PC-3 (cell line): ENCODE data around the gene AGTPBP1. TPM values are rescaled to one million over a fixed set of nuclear protein-coding genes. Genes with fewer than 3 reads are reported as not detected.

ENCODE experiments used
- ATAC-seq: fragments of 200-7000 bp; cut with Tn5 transposase; 2 replicates; pipeline ENCODE4 v1.9.1; 2020; ENCODE audit warnings: mild to moderate bottlenecking, moderate library complexity
- BruUV-seq: library from RNA; stranded (reverse); fragments of 400-500 nt; replicated peaks from 2 replicates; lab custom pipeline; 2021; lab: Mats Ljungman, UMichigan
- CTCF ChIA-PET: fragments of 300-600 bp; sonication (Branson Sonifier 250); formaldehyde crosslinking; loops from one replicate; lab custom pipeline; 2022; ENCODE audit warnings: antibody characterized with exemption; lab: Charles Lee
- POLR2A ChIA-PET: fragments of 300-600 bp; sonication (Branson Sonifier 250); formaldehyde crosslinking; loops from one replicate; lab custom pipeline; 2022; ENCODE audit warnings: antibody characterized with exemption; ENCODE audit not compliant: unreplicated experiment; lab: Charles Lee
- DNase-seq: peaks from one replicate; pipeline ENCODE4 v3.0.0-alpha.2; 2015
- H2AFZ ChIP-seq: fragments of 300-600 bp; sonication (generic); 2 replicates; pipeline ENCODE4 v1.6.0; 2016; ENCODE audit warnings: antibody characterized with exemption, low read length
- H3F3A ChIP-seq: fragments of 300-600 bp; sonication (generic); one replicate; pipeline ENCODE4 v1.6.0; 2017; ENCODE audit warnings: antibody characterized with exemption, low read length, control low read depth, mild to moderate bottlenecking; ENCODE audit not compliant: unreplicated experiment
- H3K27ac ChIP-seq: fragments of 300-600 bp; sonication (generic); 2 replicates; pipeline ENCODE4 v1.5.1; 2016; ENCODE audit warnings: mild to moderate bottlenecking, low read length
- H3K27me3 ChIP-seq: fragments of 300-600 bp; sonication (generic); 2 replicates; pipeline ENCODE4 v1.6.1; 2016; ENCODE audit warnings: low read length, mixed read lengths
- H3K36me3 ChIP-seq: fragments of 300-600 bp; sonication (generic); 2 replicates; pipeline ENCODE4 v1.6.1; 2016; ENCODE audit warnings: low read depth, mixed run types, low read length, mixed read lengths
- H3K4me1 ChIP-seq: fragments of 300-600 bp; sonication (generic); 2 replicates; pipeline ENCODE4 v1.5.1; 2016; ENCODE audit warnings: low read length; ENCODE audit not compliant: insufficient read depth
- H3K4me2 ChIP-seq: fragments of 300-600 bp; sonication (generic); 2 replicates; pipeline ENCODE4 v1.6.0; 2016; ENCODE audit warnings: low read length
- H3K4me3 ChIP-seq: fragments of 300-600 bp; sonication (generic); 2 replicates; pipeline ENCODE4 v1.5.1; 2016; ENCODE audit warnings: mild to moderate bottlenecking, low read length, mixed read lengths
- H3K79me2 ChIP-seq: fragments of 300-600 bp; sonication (generic); 2 replicates; pipeline ENCODE4 v1.6.1; 2017; ENCODE audit warnings: low read length, mixed read lengths
- H3K9ac ChIP-seq: fragments of 300-600 bp; sonication (generic); 2 replicates; pipeline ENCODE4 v1.6.0; 2016; ENCODE audit warnings: mild to moderate bottlenecking, low read length
- H3K9me2 ChIP-seq: fragments of 300-600 bp; sonication (generic); replicated peaks from 2 replicates; pipeline ENCODE4 v1.6.1; 2016; ENCODE audit warnings: mixed run types, low read length, mixed read lengths
- H3K9me3 ChIP-seq: fragments of 300-600 bp; sonication (generic); 2 replicates; pipeline ENCODE4 v1.6.1; 2016; ENCODE audit warnings: low read length, mixed read lengths
- H4K20me1 ChIP-seq: fragments of 300-600 bp; sonication (generic); 2 replicates; pipeline ENCODE4 v1.6.1; 2016; ENCODE audit warnings: low read length, mixed read lengths
- CTCF ChIP-seq: fragments of 300-600 bp; sonication (generic); conservative IDR thresholded peaks from 2 replicates; pipeline ENCODE4 v1.5.1; 2017; ENCODE audit warnings: antibody characterized with exemption, low read depth, mild to moderate bottlenecking, low read length
- EZH2 ChIP-seq: fragments of 300-600 bp; sonication (generic); IDR thresholded peaks from one replicate; pipeline ENCODE4 v1.6.1; 2017; ENCODE audit warnings: antibody characterized with exemption, mild to moderate bottlenecking, low read length; ENCODE audit not compliant: unreplicated experiment
- EZH2phosphoT487 ChIP-seq: fragments of 300-600 bp; sonication (generic); IDR thresholded peaks from 2 replicates; pipeline ENCODE4 v1.6.1; 2018; ENCODE audit warnings: mild to moderate bottlenecking, antibody characterized with exemption, low read length, borderline replicate concordance
- intact Hi-C: fragments of 100-400 bp; cut with micrococcal nuclease; formaldehyde crosslinking; loops from 2 replicates; pipeline ENCODE4 v1.9.0; 2023
- total RNA-seq: library from RNA; depleted of rRNA; stranded (reverse); fragments of >200 nt; gene quantifications from 2 replicates; pipeline ENCODE4 v1.2.3, GENCODE V29; 2014

Gene AGTPBP1
- total RNA-seq, 1 experiment from 2014 or later, result 6.0 TPM

DNA sequence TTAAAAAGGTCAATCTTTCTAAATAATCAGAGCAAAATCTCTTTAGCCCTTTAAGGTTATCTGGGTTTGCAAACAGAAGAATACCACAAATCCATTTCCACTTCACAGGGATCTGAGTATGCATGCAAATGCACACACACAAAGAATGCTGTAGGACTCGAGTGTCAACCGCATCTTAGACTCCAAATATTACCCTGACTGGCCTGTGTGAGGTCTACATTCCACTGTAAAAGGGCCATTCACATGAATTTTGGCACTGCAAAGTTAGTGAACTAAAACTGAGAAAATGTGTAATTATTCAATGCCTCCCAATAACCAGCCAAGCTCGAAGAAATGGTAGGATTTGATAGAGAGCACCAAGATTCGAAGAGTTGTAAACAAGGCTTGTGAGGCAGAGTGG lies 199.9 kb downstream of the AGTPBP1 start:
- Histone ChIP-seq H3K9me3 (no peaks in the 10 kb centered on the region), H4K20me1 (no peaks in the 10 kb centered on the region), H3K9ac (no peak overlapping the region), H3K4me1 (no peaks in the 10 kb centered on the region), H3K4me3 (no peak overlapping the region), H2AFZ (no peak overlapping the region), H3K9me2 (no peaks in the 10 kb centered on the region), H3K27ac (no peak overlapping the region), H3K27me3 (no peaks in the 10 kb centered on the region), H3F3A (no peaks in the 10 kb centered on the region), H3K36me3 (no peaks in the 10 kb centered on the region), H3K79me2 (no peaks in the 10 kb centered on the region), H3K4me2 (no peak overlapping the region)
- no peak for ATAC-seq
- BruUV-seq, result no TSS peak
- intact Hi-C loops, result no loop called here
- POLR2A ChIA-PET, result no interaction called here
- CTCF ChIA-PET, result no interaction called here
- TF ChIP-seq EZH2phosphoT487 (no peak), EZH2 (no peak), CTCF (no peak)
- no peak for DNase-seq

GRCh38 chr9:85536514-85536913 lies 205.2 kb downstream of the AGTPBP1 start:
- Histone ChIP-seq H3K9ac (no peak overlapping the region), H3K27ac (no peak overlapping the region), H3K9me3 (no peaks in the 10 kb centered on the region), H3K36me3 (no peaks in the 10 kb centered on the region), H2AFZ (no peak overlapping the region), H4K20me1 (no peaks in the 10 kb centered on the region), H3K79me2 (no peaks in the 10 kb centered on the region), H3F3A (no peaks in the 10 kb centered on the region), H3K27me3 (no peaks in the 10 kb centered on the region), H3K9me2 (no peaks in the 10 kb centered on the region), H3K4me3 (no peak overlapping the region), H3K4me1 (no peaks in the 10 kb centered on the region), H3K4me2 (no peak overlapping the region)
- intact Hi-C loops, result no loop called here
- CTCF ChIA-PET, result no interaction called here
- POLR2A ChIA-PET, result no interaction called here
- ATAC-seq, result no peak
- BruUV-seq, result no TSS peak
- no peak for TF ChIP-seq EZH2phosphoT487
- no peak for TF ChIP-seq EZH2
- no peak for TF ChIP-seq CTCF
- DNase-seq, result no peak

DNA sequence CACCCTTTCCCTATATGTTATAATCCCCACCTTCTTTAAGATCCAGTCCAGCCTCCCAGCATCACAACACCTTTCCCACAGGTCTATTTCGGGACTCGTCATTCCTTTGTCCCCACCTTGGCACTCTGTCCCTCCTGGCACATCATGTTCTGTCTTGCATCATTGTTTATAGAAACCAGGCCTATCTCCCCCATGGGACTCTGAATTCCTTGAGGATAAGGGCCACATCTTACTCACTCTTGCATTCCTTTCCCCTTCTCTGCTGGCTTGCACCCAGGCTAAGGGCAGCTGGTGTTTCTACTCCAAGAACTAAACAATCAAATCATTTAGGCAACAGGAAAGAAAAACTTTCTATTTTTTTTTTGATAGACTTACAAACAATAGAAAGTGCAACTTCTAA lies 205.7 kb downstream of the AGTPBP1 start:
- Histone ChIP-seq H3K27me3 (no peaks in the 10 kb centered on the region), H3K4me2 (no peak overlapping the region), H3K4me1 (no peaks in the 10 kb centered on the region), H3K4me3 (no peak overlapping the region), H4K20me1 (no peaks in the 10 kb centered on the region), H3K9me2 (no peaks in the 10 kb centered on the region), H3K27ac (no peak overlapping the region), H2AFZ (no peak overlapping the region), H3K36me3 (no peaks in the 10 kb centered on the region), H3K79me2 (no peaks in the 10 kb centered on the region), H3K9ac (no peak overlapping the region), H3K9me3 (no peaks in the 10 kb centered on the region), H3F3A (no peaks in the 10 kb centered on the region)
- ChIA-PET CTCF (no interaction called here), POLR2A (no interaction called here)
- TF ChIP-seq EZH2phosphoT487 (no peak), EZH2 (no peak), CTCF (no peak)
- intact Hi-C loops, result no loop called here
- ATAC-seq (no peak), DNase-seq (peak; percentile 39)
- no TSS peak for BruUV-seq
